Stimulated activated CD8-positive, alpha-beta memory T cell treated with anti-CD3 and anti-CD28 coated beads, Interleukin-15, amount 100 ng/mL, for 24 hours (primary cell): ENCODE measurements around the gene LILRA6.
"Not testable (repeated sequence)": the region's sequence is repeated elsewhere in the genome, so short reads cannot be mapped to it uniquely, and the experiment has no call there.

Experiments used
- DNase-seq: peaks from one replicate; pipeline ENCODE4 v3.0.0-alpha.2; 2020; ENCODE audit warnings: low read depth

The LILRA6 gene

DNA sequence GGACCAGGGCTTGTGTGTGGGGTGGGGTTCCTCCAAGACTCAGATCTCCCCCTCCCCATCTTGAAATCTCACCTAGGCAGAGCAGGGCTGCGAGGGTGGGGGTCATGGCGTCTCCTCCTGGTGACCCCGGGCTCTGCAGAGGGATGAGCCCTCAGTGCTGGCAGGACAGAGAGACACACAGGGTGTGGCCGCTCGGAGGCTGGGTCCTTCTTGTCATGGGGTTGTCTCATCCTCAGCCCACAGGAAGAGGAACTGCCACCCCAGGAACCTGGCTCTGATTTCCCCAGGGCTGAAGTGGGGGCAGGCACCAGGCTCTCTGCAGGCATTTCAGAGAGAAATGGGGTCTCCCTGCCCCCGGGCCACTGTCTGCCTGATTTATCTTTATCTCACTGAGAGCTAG is at the start of gene LILRA6:
TSS of gene LILRA6 (minus strand) at position 145 of the 400 bp plus-strand sequence.
- not testable (repeated sequence) for DNase-seq

DNA sequence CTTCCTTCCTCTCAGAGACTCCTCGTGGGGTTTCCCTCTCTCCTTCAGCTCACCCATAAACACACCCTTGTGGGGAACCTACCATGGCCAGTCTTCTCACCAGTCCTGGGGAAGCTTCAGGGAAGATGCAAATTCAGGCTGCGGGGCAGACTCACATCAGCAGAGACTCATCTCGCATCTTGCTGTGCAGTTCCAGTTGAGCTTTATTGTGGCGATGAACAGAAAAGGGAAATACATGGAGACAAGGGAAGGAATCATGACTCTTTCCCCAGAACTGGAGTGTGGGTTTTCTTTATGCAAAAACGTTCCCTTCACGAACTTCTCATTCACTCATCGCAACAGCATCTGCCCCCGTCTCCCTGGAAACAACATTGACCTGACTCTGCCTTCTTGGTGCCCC is 46.6 kb upstream of the LILRA6 start:
- DNase-seq = not testable (repeated sequence)

DNA sequence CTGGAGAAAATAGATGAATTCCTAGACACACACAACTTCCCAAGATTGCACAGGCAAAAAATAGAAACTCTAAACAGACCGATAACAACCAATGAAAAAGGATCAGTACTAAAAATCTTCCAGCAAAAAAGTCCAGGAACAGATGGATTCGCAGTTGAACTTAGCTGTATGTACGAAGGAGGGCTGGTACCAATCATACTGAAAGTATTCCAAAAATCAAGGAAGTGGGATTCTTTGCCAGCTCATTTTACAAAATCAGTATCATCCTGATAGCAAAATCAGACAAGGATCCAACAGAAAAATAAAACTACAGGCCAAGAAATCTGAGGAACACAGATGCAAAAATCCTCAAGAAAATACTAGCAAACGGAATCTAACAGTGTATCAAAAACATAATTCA is 44.9 kb upstream of the LILRA6 start:
- no peak for DNase-seq

DNA sequence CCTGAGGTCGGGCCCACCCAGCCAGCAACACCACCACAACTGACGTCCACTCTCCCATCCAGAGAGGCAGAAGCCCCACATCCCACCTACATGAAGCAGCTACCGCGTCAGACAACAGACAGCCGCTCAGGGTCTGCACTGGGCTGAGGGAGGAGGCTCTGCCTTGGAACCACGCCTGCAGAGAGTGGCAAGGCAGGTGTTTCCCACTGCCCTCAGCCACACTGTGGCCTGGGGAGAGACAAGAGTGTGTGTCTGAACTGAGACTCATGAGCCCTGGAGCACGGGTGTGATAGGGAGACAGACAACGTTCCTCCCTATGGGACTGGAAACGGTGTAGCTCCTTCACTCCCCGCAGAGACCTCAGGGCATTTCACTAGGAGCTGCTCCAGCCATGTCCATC is 43.7 kb upstream of the LILRA6 start:
- DNase-seq = not testable (repeated sequence)

DNA sequence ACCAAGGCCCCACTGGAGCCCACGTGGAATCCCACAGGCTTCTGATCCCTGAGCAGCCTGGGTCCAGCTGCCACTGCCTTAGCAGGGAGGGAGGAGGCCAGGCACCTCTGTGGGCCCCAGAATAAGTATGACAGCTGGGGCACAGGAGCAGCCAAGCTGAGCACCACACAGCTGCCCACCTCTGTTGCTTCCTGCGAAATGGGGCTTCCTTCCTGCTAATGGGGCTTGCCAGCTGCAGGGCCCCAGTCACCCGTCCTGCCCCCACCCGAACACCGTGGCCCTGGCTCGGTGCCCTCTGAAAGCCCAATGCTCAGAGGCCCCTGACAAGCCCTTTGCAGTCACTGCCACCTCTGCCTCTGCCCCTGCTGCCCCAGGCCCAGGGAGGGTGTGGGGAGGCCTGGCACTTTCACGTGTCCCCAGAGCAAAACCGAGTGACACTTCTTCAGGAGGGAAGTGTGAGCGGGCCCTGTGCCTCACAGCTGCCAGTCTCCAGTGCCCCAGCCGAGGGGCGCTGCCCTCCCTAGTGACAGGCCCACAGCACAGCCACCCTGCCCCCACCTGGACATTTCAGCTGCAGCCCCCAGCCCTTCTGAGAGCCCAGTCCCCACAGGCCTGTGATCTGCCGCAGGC is 43.0 kb upstream of the LILRA6 start:
- DNase-seq = not testable (repeated sequence)

DNA sequence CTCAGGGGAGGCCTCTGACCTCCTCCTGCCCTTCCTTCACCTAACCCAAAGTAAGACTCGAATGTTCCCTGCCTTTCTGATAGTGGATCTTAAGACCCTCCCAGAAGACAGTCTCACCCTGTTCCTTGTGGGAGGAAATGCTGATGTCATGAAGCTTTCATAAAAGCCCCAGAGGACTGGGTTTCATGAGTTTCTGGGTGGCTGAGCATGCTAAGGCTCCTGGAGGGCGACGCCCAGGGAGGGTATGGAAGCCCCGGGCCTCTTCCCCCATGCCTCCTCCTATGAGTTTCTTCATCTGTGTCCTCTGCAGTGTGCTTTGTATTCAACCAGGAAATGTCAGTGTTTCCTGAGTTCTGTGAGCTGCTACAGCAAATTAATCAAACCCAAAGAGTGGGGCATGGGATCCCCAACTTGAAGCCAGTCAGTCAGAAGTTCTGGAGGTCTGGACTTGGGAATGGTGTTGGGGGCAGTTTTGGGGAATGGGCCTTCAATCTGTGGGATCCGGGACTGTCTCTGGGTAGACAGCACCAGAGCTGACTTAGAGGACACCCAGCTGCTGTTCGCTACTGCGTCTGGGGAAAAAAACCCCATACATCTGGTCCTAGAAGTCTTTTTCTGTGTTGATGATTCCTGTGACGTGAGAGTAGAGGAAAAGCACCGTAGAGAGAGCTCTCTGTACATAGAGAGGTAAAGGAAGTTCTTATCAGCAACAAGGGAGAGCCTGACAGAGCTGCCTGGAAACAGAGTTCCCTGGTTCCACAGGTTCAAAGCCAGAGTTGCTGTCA is 40.3 kb upstream of the LILRA6 start:
- DNase-seq = no peak

DNA sequence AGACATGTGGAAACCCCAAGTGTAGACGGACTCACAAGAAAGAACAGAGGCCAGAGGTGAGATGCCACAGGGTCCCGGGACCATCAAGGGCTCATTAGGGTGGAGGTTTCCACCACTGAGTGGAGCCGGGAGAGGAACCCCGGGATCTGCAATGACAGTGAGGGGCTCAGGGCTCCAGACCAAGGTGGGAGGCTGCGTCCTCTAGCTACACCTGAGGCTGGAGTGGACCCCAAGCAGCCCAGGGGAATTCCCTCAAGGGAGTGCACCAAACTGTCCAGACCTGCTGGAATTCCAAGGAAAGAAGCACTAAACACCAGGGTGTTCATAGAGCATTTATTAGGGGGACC is 39.1 kb upstream of the LILRA6 start:
- DNase-seq = not testable (repeated sequence)

DNA sequence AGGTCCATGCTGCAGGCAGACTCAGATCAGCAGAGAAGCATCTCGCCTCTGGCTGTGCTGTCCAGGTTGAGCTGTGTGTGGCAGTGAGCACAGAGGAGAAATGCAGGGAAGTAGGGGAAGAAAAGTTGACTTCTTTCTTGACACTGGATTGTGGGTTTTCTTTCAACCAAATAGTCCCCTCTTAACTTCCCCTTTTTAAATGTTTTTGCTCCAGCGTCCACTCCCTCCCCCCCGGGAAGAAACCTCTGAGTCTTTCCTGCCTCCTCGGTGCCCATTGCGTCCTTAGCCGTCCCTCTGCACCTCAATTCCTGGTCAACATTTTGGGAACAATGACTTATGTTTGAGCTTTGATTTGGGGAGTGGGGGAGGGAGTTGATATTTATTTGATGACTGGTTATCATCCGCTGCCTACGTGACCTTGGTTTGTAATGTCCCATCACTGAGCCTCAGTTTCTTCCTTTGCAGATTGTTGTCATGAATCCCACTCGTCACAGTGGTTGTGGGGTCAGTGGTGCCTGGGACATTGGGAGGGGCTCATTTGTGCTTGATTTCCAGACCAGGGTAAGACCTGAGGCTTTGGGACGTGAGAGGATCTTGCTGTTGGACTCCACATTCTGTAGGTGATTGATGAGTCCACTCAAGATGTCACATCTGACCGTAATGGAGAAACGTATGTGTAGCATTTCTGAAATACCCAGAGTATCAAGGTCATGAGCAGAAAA is 38.6 kb upstream of the LILRA6 start, which contains the start of gene LILRB2:
TSS of gene LILRB2 (minus strand) at position 104 of the 722 bp plus-strand sequence. CDS start 614 bp downstream, outside the sequence.
- DNase-seq = no peak

DNA sequence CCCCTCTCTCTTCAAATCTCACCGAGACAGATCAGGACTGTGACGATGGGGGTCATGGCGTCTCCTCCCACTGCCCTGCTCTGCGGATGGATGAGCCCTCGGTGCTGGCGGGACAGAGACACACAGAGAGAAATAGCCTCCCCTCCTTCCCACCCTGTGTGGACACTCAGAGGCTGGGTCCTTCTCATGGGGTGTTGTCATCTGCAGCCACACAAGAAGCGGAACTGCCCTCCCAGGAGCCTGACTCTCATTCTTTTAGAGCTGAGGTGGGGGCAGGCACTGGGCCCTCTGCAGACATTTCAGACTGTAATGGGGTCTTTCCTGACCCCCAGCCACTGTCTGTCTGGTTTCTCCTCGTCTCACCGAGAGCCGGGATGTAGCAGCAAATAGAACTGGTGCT is 37.9 kb upstream of the LILRA6 start:
- DNase-seq = not testable (repeated sequence)

DNA sequence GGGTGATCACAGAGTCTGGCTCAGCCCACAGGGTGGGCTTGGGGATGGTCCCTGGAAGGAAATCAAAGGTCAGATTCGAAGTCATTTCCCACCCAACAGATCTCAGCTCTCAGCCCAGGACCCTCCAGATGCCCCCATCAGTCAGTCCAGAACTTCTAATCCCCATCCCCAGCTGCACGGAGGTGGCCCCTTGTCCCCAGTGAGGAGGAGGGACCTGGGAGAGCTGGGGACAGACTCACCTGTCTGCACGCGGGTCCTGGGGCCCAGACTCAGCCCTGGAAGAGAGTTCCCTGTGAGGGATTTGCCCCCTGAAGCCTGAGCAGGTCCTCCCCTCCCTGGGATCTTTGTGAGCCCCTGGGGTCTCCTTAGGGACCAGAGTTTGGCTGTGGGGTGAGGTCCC is 37.4 kb upstream of the LILRA6 start:
- not testable (repeated sequence) for DNase-seq

DNA sequence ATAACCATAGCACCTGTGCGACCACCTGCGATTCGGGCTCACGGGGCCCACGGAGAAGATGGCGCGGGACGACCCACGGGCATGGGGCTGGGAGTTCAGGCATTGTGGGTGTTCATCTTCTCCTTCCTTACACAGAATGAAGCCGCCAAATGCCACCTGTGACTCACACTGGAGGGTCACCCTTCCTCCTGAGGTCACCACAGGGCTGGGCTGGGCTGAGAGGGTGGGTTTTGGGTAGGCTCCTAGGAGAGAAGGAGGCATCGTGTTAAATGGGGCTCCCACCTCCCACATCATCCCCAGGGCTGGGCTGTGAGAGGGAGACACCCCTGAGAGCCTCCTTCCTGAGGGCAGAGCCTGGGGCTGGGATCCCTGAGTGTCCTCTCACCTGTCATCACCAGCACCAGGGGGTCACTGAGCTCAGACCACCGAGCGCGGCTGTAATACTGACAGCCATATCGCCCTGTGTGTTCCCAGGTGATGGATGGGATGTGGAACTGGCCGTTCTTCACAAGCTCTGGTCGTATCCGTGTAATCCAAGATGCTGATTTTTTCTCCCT is 36.9 kb upstream of the LILRA6 start:
- no peak for DNase-seq

DNA sequence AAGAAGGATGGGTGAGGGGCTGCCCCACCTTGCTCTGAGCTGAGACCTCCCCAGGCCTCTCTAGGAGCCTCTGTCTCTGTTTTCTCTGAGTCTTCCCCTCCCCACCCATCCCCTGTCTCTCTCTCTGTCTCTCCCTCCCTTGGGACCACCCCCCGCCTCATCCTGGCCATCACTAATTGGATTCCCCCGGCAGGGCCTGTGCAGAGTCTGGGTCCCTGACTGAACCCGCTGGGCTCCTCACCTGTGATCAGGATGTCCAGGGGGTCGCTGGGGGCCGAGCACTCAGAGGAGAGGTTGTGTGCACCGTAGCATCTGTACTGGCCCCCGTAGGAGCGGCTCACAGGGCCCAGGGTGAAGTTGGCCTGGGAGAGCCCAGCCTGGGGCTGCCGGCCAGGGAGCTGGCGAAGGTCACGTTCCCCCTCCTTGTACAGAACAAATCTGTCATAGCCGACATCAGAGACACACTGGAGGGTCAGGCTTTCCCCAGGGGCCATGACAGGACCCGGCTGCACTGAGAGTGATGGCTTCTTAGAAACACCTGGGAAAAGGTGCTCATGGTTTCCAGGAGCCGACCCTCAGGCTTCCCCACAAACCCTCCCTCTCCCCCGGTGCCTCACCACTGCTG is 36.1 kb upstream of the LILRA6 start:
- not testable (repeated sequence) for DNase-seq

DNA sequence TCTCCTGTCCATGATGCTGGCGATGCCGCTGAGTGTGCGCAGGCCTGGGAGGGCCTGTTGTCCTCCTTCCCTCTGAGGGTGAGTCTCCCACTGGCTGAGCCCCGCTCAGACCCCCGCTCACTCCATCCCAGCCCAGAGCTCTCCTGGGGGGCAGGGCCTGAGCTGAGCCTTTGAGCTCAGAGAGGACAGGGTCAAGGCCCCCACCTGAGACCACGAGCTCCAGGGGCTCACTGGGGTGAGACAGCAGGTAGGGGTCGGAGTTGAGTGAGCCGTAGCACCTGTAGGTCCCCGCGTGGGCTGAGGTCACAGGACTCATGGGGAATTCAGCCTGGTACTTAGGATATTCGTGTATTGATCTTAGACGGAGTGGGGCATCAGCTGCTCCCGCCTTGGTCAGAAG is 35.5 kb upstream of the LILRA6 start:
- not testable (repeated sequence) for DNase-seq

DNA sequence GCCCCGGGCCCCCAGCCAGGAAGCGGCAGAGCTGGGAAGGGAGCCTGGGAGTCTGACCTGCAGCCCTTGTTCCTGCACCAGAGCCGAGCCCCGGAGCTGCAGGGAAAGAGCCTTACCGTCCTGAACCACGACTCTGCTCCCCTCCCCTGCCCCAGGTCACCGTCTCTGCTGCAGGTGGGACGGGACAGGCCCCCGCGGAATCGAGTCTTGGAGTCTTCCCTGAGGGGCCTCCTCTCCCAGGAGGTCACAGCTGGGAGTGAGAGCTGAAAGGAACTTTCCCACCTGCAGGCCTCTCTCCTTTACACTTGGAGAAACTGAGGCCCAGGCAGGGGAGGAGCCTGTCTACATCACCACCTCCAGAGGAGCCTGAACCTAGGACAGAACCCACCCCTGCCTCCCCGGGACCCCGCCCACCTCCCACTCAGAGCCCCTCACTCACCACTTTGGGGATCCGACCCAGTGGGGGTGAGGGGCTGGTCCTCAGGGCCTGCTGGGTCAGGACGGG is 34.6 kb upstream of the LILRA6 start:
- not testable (repeated sequence) for DNase-seq

DNA sequence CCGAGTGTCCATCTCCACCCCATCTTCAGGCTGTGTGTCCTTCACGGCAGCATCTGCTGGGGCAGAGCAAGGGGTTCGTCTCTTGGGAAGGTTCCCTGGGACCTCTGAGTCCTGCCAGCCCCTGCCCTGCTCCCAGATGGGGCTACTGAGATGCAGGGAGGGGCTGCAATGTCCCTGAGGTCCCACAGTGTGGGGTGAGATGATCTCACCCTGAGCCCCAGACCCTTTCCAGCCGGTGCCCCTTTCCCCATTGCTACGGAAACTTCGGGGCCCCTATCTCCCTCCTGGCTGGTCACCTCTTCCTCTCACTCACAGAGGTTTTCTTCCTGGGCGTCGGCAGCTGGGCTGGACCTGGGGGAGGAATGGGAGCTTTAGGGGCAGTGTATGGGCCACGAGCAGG is 33.4 kb upstream of the LILRA6 start:
- DNase-seq = no peak

DNA sequence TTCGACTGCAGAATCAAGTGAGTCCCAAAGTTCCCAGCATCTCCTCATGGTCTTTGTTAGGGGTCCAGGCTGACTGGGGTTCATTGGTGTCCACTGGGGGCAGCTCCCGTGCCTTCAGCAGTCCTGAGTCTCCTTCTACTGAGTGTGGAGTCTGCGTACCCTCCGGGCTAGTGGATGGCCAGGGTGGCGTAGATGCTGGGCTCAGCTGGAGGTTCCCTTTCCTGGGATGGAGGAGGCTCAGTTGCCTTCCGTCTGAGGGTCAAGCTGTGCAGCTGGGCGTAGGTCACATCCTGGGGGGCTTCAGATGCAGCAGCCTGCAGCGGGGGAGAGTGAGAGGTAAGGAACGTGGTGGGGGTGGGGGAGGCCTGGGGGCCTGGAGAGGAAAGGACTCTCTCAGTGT is 31.9 kb upstream of the LILRA6 start:
- DNase-seq = not testable (repeated sequence)

DNA sequence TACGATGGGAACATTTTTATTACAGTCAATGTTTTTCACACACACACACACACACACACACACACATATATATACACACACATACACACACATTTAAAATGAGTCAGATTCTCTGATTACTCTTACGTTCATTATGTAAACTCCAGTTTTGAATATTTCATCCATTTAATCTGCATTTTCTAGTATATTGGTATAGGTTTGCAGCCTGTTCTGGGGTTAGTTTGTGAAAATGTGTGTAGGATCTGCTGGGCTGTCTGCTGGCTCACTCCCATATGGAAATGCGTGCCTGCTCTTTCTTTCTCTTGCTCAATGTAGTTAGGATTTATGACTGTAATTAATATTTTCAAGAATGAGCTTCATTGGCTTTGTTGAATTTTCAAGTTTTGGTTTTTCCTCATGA is 31.2 kb upstream of the LILRA6 start:
- DNase-seq = no peak

DNA sequence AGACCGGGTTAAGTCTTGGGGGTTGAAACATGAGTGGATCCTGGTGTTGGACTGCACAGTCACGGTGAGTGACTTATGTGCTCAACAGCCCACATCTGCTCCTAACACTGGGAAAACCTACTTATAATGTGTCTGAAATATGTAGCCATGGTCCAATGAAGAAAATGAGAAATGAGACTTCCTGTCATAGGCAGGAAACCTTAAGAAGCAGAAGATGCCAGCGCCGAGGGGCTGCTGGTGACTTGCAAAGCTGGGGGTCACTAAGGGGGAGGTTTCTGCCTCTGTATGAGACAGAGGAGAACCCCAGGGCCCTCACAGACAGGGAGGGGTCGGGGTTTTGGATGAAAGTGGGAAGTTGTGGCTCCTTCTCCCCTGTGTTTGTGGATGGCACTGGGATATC is 29.6 kb upstream of the LILRA6 start:
- not testable (repeated sequence) for DNase-seq

DNA sequence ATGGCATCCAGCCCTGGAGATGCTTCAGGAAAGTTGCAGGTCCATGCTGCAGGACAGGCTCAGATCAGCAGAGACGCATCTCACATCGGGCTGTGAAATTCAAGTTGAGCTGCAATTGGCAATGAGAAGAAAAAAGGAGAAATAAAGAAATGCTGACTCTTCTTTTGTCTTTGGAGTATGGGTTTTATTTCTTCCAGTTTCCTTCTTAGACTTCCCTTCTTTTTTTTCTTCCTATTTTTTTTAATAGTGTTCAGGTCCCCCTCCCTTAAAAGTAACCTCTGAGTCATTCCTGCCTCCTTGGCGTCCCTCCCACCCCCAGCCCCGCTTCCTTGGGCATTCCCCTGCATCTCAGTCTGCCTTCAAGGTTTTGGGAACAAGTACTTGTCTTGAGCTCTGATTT is 29.0 kb upstream of the LILRA6 start:
- not testable (repeated sequence) for DNase-seq

DNA sequence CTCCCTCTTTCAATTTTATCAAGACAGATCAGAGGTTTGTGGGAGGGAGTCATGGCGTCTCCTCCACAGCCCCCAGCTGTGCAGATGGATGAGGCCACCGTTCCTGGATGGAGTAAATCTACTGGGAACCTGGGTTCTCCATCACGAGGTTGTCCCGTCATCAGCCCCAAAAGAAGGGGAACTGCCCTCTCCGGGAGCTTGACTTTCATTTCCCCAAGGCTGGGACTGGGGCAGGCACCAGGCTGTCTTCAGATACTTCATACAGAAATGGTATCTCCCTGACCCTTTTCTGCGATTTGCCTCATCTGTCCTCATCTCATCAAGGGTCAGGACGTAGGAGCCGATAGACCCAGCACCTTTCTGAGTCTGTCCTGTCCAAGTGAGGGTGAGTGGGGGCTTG is 28.5 kb upstream of the LILRA6 start:
- DNase-seq = no peak

DNA sequence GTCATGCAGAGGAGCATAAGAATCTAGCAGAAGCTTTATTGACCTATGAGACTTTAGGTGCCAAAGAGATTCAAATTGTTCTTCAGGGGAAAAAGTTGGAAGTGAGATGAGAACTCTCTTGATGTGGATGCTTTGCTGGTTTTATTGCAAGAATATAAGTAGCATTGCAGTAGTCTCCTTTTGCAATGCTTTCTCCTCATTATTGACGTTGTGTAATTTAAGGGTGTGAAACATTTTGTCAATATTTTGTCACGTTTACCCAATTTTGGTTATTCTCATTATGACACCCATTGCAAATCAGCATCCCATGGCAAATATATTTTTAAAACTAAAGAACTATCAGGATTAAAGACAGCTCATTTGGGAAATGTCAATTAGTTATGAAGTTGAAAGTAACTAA is 26.3 kb upstream of the LILRA6 start:
- DNase-seq = no peak

DNA sequence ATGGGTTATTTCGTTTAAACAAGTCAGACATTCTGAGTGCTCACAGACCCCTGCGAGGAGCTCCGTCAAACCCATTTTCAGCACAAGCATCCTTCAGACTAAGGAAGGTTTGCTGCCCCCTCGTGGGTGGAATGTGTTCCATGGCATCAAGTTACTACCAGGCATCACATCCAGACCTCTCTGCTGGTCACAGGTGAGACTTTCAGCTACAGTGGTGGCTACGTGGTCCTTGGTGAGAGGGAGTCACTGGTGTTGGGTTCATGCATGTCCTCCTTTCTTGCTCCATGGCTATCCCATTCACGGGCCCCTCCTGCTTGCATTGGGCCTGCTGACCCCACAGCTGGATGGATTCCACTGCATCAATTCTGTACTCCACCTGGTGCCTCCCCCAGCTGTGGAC is 23.5 kb upstream of the LILRA6 start:
- DNase-seq = peak; percentile 37
